Prostate gland (tissue), 2 donors: ENCODE results near the gene SIAE. TPM values are rescaled to one million over a fixed set of nuclear protein-coding genes. Genes with fewer than 3 reads are reported as not detected.

Experiments
- DNase-seq: peaks from one replicate; pipeline ENCODE4 v3.0.0-alpha.2; 2019; ENCODE audit warnings: low spot score
- H3K27ac ChIP-seq, 2 donors: fragments of 200-600 bp; sonication (generic); 2 replicates each; pipeline ENCODE4 v1.5.1; 2017 to 2019
- H3K27me3 ChIP-seq: fragments of 200-600 bp; sonication (generic); replicated peaks from 2 replicates; pipeline ENCODE4 v1.5.1; 2019; ENCODE audit not compliant: insufficient read depth
- H3K36me3 ChIP-seq, 2 donors: fragments of 200-600 bp; sonication (generic); 1 replicate in 1 of 2; 2 replicates in 1 of 2; pipeline versions ENCODE4 v1.5.1 to v1.8.1; 2017 to 2019
- H3K4me1 ChIP-seq: fragments of 200-600 bp; sonication (generic); replicated peaks from 2 replicates; pipeline ENCODE4 v1.5.1; 2019
- H3K4me3 ChIP-seq, 2 donors: fragments of 200-600 bp; sonication (generic); 2 replicates each; pipeline ENCODE4 v1.5.1; 2017 to 2019
- H3K9me3 ChIP-seq: fragments of 200-600 bp; sonication (generic); 2 replicates; pipeline ENCODE4 v1.5.1; 2017
- POLR2A ChIP-seq: fragments of 450-650 bp; IDR thresholded peaks from one replicate; pipeline ENCODE4 v1.6.1; 2016; ENCODE audit warnings: antibody characterized with exemption, mild to moderate bottlenecking
- POLR2AphosphoS5 ChIP-seq: sonication (generic); formaldehyde crosslinking; IDR thresholded peaks from one replicate; pipeline ENCODE4 v1.6.1; 2017; ENCODE audit warnings: antibody characterized with exemption
- WGBS: methylation state at CpG from one replicate; pipeline ENCODE4 v1.1.5; 2018; 5-methylcytosine and 5-hydroxymethylcytosine counted together
- intact Hi-C: fragments of 100-400 bp; cut with DNase I; formaldehyde crosslinking; loops from one replicate; pipeline ENCODE4 v1.14.2; 2022
- total RNA-seq, 2 donors: library from RNA; depleted of rRNA; stranded (reverse); fragments of >200 nt; gene quantifications; one replicate each; pipeline ENCODE4 v1.1.0, GENCODE V29; 2016
- TF ChIP-seq, protein P1 (sequence below), 4 experiments: fragments of 200-600 bp in 2 of 4; fragments of 450-650 bp in 2 of 4; sonication (generic) in 2 of 4; IDR thresholded peaks; 1 replicate in 3 of 4; 2 replicates in 1 of 4; pipeline ENCODE4 v1.5.1; 2016 to 2019; ENCODE audit warnings: antibody characterized with exemption in 4 of 4, mild to moderate bottlenecking in 2 of 4, moderate library complexity in 2 of 4

SIAE gene
- total RNA-seq, 2 donors from 2014 or later = 20.4 to 30.1 TPM

DNA sequence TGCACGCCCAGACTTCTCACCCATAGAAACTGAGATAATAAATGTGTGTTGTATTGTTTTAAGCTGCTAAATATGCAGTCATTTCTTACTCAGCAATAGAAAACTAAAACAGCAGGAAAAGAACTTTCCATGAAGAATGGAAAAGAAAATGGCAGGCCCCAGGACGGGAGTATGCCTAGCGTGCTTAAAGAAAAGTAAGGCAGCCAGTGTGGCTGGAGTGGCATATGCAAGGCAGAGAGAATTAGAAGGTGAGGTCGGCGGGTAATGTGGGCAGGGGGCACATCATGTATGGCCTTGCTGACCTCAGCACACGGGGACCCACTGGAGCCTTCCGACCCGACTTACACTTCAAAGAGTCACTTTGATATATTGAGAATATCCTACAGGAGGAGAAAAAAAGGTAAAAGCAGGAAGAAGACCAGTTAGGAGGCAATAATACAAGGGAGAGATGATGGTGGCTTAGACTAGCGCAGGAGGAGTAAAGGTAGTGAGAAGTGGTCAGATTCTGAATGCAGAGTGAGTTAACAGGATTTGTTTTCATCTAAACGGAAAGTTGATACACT, 30.4 kb downstream of the SIAE start:
- Histone ChIP-seq H3K27ac (no peak overlapping the region), H3K36me3 (no peaks in the 10 kb centered on the region), H3K27me3 (no peaks in the 10 kb centered on the region), H3K4me3 (no peak overlapping the region), H3K4me1 (no peaks in the 10 kb centered on the region), H3K9me3 (no peaks in the 10 kb centered on the region)
- DNase-seq = no peak
- TF ChIP-seq, protein P1, sequence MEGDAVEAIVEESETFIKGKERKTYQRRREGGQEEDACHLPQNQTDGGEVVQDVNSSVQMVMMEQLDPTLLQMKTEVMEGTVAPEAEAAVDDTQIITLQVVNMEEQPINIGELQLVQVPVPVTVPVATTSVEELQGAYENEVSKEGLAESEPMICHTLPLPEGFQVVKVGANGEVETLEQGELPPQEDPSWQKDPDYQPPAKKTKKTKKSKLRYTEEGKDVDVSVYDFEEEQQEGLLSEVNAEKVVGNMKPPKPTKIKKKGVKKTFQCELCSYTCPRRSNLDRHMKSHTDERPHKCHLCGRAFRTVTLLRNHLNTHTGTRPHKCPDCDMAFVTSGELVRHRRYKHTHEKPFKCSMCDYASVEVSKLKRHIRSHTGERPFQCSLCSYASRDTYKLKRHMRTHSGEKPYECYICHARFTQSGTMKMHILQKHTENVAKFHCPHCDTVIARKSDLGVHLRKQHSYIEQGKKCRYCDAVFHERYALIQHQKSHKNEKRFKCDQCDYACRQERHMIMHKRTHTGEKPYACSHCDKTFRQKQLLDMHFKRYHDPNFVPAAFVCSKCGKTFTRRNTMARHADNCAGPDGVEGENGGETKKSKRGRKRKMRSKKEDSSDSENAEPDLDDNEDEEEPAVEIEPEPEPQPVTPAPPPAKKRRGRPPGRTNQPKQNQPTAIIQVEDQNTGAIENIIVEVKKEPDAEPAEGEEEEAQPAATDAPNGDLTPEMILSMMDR (IDR thresholded peaks at IDR 0.05) = no peak
- TF ChIP-seq POLR2A = no peak
- TF ChIP-seq POLR2AphosphoS5 = no peak
- WGBS = 85% methylated on average over 10 of the region's 10 CpGs
- intact Hi-C loops = no loop called here

DNA sequence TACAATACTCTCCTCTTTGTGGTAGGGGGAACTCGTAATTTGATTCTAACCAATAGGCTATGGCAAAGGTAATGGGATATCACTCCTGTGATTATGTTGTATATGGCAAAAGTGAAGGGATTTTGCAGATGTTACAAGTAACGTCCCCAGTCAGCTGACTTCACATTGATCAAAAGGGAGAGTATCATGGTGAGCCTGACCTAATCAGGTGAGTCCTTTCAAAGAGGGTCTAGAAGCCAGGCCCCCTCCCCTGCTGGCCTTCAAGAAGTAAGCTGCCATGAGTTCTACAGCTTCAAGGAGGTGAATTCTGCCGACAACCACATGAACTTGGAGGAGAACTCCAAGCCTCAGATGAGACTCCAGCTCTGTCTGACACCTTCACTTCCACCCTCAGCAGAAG, 30.9 kb downstream of the SIAE start:
- Histone ChIP-seq H3K4me1 (no peaks in the 10 kb centered on the region), H3K27ac (no peak overlapping the region), H3K9me3 (no peaks in the 10 kb centered on the region), H3K4me3 (no peak overlapping the region), H3K27me3 (no peaks in the 10 kb centered on the region), H3K36me3 (no peaks in the 10 kb centered on the region)
- TF ChIP-seq, protein P1 (IDR thresholded peaks at IDR 0.05) = no peak
- TF ChIP-seq POLR2AphosphoS5 (no peak), POLR2A (no peak)
- intact Hi-C loops = no loop called here
- no peak for DNase-seq
- WGBS = 98% methylated on average over 3 of the region's 3 CpGs

DNA sequence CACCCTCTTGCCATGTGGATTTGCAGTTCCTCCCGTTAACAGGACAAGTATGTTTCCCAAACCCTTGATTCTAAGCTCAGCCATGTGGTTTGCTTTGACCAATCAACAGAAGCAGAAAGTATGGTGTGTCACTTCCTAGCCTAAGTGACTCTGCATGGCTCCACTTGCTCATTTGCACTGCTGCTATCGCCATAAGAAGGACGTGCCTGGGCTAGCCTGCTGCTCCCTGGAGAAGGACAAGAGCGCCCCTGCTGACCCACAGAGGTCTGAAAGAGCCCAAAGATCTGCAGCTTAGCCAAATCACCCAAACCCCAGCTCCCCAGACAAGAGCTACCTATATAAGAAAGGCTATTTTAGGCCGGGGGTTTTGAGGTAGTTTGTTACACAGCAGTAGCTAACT, 32.9 kb downstream of the SIAE start:
- no peaks in the 10 kb centered on the region for H3K4me1 ChIP-seq
- no peak overlapping the region for H3K27ac ChIP-seq
- H3K4me3 ChIP-seq = no peak overlapping the region
- DNase-seq = no peak
- no peaks in the 10 kb centered on the region for H3K9me3 ChIP-seq
- intact Hi-C loops = no loop called here
- 85% methylated on average over 5 of the region's 5 CpGs for WGBS
- no peaks in the 10 kb centered on the region for H3K36me3 ChIP-seq
- no peaks in the 10 kb centered on the region for H3K27me3 ChIP-seq
- TF ChIP-seq, protein P1 (IDR thresholded peaks at IDR 0.05) = no peak
- no peak for TF ChIP-seq POLR2A
- no peak for TF ChIP-seq POLR2AphosphoS5

DNA sequence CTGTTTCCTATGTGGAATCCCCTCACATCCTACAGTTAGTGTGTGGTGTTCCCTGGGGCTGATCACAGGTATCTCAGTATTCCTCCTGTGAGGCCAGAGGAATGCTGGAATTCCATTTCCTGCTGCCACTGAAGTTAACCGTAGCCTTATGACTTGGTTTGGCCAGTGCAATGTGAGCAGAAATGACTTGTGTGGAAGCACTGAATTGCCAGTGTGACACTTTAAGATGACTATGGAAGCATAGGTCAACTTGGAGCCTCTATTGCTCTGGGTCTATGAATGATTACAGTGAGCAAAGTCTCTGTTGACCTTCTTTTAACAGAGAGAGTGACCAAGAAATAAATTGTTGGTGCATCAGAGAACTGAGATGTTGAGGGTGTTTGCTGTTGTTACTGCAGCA, 34.4 kb downstream of the SIAE start:
- H3K9me3 ChIP-seq = no peaks in the 10 kb centered on the region
- H3K36me3 ChIP-seq = no peaks in the 10 kb centered on the region
- WGBS = 90% methylated on average over 1 of the region's 1 CpG
- H3K4me1 ChIP-seq = no peaks in the 10 kb centered on the region
- no peak overlapping the region for H3K4me3 ChIP-seq
- H3K27me3 ChIP-seq = no peaks in the 10 kb centered on the region
- no peak for TF ChIP-seq POLR2A
- no peak for TF ChIP-seq POLR2AphosphoS5
- TF ChIP-seq, protein P1 (IDR thresholded peaks at IDR 0.05) = no peak
- H3K27ac ChIP-seq = no peak overlapping the region
- intact Hi-C loops = no loop called here
- DNase-seq = no peak

DNA sequence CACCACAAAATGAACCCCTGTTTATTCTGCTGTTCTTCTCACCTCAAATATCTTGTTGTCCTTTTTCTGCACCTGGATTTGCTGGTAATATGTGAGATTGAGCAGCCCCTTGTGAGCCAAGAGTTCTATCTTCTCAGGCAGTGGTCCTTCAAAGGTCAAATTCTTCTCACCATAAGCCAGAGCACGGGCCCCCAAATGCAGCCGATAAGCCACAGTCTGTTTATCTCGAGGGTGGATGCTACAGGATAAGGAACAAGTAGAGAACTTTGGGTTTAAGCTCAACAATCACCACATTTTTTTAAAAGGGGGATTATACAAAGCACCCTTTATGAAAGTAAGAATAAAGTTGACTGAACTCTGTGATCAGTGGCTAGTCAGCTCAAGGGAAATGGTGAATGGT, 35.0 kb downstream of the SIAE start:
- Histone ChIP-seq H3K4me3 (no peak overlapping the region), H3K27me3 (no peaks in the 10 kb centered on the region), H3K4me1 (no peaks in the 10 kb centered on the region), H3K9me3 (no peaks in the 10 kb centered on the region), H3K36me3 (no peaks in the 10 kb centered on the region), H3K27ac (no peak overlapping the region)
- intact Hi-C loops = no loop called here
- WGBS = 90% methylated on average over 3 of the region's 3 CpGs
- no peak for DNase-seq
- no peak for TF ChIP-seq POLR2AphosphoS5
- TF ChIP-seq, protein P1 (IDR thresholded peaks at IDR 0.05) = no peak
- TF ChIP-seq POLR2A = no peak
